HG02938 (cell line): ENCODE measurements around the gene MTTP.

Experiments
- ATAC-seq: cut with Tn5 transposase; IDR thresholded peaks from one replicate; pipeline ENCODE4 v1.9.1; 2021; ENCODE audit warnings: mild to moderate bottlenecking, moderate library complexity; ENCODE audit not compliant: unreplicated experiment

Gene MTTP

DNA sequence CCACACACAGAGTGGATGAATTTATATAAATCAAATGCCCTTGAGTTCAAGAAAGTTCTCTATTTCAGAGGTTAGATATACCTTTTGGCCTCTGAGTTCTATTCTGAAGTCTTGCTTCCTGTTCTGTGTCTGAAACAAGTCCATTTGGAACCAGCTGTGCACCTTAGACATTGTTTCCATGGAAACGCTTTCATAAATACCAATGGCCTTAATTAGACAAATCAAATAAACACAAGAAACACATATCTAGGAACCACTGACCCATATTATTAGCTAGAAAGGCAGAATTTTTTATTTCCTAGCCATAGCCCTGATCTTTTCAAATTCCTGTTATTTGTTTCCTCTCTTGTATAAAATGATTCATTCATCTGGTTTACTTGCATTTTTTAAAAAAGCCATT, 91.4 kb downstream of the MTTP start:
- ATAC-seq = no peak

DNA sequence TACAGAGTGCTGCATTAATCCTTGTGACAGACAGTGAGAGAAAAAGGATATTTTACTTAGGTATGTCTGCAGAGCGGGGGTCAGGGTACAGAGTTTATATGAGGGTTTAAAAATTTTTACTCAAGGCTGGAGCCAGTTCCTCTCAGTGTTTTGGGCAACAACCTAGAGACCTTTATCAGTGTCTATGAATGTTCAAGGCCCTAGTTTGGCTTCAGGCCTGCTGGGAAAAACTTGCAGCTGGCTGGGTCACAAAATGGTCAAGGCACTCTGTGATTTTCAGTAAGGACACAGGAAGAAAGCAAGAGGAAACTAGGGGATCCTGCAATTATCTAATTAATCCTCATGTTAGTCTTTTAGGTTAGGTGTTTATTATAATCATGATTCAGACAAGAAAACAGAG, 93.8 kb downstream of the MTTP start:
- no peak for ATAC-seq

DNA sequence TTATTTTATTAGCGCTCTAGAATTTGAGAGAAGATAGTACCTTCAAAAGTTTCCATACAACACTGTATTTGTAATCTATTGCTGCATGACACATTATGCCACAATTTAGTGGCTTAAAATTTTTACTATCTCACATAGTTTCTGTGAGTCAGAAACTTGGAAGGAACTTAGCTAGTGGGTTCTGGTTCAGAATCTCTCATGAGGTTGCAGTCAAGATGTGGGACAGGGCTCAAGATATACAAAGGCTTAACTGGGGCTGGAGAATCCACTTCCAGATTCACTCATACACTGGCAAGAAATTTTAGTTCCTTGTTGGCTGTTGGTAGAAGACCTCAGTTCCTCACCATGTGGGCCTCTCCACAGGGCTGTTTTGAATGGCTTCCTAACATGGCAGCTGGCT, 94.5 kb downstream of the MTTP start:
- ATAC-seq = no peak

DNA sequence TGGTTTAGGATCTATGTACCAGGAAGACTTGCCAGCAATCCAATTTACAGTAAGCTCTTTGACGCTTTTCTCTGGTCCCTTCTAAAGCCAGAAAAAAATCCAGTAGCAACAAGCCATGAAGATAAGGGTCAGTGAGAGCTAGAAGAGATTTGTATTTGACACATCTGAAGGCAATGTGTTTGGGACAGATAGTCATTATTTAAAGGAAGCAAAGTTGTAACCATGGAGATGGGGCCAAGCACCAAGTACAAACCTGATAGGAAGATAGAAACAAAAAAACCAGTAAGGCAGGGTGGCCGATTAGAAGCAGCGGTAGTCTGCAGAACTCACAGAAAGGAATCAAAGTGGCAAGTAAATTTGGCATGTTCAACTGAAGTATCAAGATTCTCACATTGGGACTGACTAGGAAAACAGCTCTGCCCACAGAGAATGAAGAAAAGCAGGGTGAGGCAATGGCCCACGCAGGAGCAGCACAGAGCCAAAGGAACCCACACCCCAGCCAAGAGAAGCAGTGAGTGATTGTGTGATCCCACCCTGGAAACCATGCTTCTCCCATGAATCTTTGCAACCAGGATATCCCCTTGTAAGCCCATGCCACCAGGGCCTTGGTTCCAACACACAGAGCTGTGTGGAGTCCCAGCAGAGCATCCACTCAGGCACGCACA, 95.9 kb downstream of the MTTP start:
- ATAC-seq = no peak
